ENCODE results near the gene MCFD2.

GRCh38 chr2:46902465-46902864, 13.1 kb downstream of the MCFD2 start:
- TF ChIP-seq CTCF (IDR thresholded peaks at IDR 0.05; ENCODE audit: insufficient read depth, low read length, poor library complexity, severe bottlenecking) (no peak), EZH2phosphoT487 (conservative IDR thresholded peaks at IDR 0.05; ENCODE audit: low read length) (no peak)
